Measurements from ENCODE around the gene SCN4A.
"Not testable (repeated sequence)": the region's sequence is repeated elsewhere in the genome, so short reads cannot be mapped to it uniquely, and the experiment has no call there.

Gene SCN4A

GRCh38 chr17:63972796-63973195 lies at the start of gene SCN4A:
TSS of gene SCN4A (minus strand) at chr17:63972918. CDS start at chr17:63972841, 77 bp downstream.
- DNase-seq = no peak

GRCh38 chr17:64020056-64020766 lies 47.5 kb upstream of the SCN4A start, which contains the start of gene ICAM2:
TSS of gene ICAM2 (minus strand) at chr17:64020633. CDS start at chr17:64006691, 13,942 bp downstream.
- no peak for DNase-seq

GRCh38 chr17:64019551-64019961 lies 46.8 kb upstream of the SCN4A start:
- DNase-seq = not testable (repeated sequence)

- DNase-seq = no peak
Measured at GRCh38 chr17:64017381-64017980, 44.8 kb upstream of the SCN4A start.

- no peak for DNase-seq
Measured at GRCh38 chr17:64016974-64017373, 44.3 kb upstream of the SCN4A start.

GRCh38 chr17:64016231-64016784 lies 43.6 kb upstream of the SCN4A start:
- DNase-seq = no peak

- no peak for DNase-seq
Measured at GRCh38 chr17:64015447-64015846, 42.7 kb upstream of the SCN4A start.

- DNase-seq = no peak
Measured at GRCh38 chr17:64009571-64010402, 37.1 kb upstream of the SCN4A start.

- DNase-seq = no peak
Measured at GRCh38 chr17:64008830-64009229, 36.1 kb upstream of the SCN4A start.

GRCh38 chr17:64008346-64008745 lies 35.6 kb upstream of the SCN4A start:
- DNase-seq = no peak

- DNase-seq = no peak
Measured at GRCh38 chr17:64007838-64008282, 35.1 kb upstream of the SCN4A start.

- not testable (repeated sequence) for DNase-seq
Measured at GRCh38 chr17:64007089-64007837, 34.5 kb upstream of the SCN4A start.

- no peak for DNase-seq
Measured at GRCh38 chr17:64006361-64007088, 33.8 kb upstream of the SCN4A start.

GRCh38 chr17:64005734-64006167 lies 33.0 kb upstream of the SCN4A start:
- DNase-seq = no peak

GRCh38 chr17:64004903-64005733 lies 32.4 kb upstream of the SCN4A start:
- no peak for DNase-seq

GRCh38 chr17:64004218-64004770 lies 31.6 kb upstream of the SCN4A start:
- no peak for DNase-seq

- DNase-seq = no peak
Measured at GRCh38 chr17:64003526-64004121, 30.9 kb upstream of the SCN4A start.

GRCh38 chr17:64002658-64003525 lies 30.2 kb upstream of the SCN4A start:
- no peak for DNase-seq

Data from cortex of kidney (tissue), 1 donor.